UCSD-AML1 (cell line): Measurements from ENCODE around the gene PRIM1.
"Not testable (repeated sequence)": the region's sequence is repeated elsewhere in the genome, so short reads cannot be mapped to it uniquely, and the experiment has no call there.

Source experiments
- DNase-seq: peaks from one replicate; lab custom pipeline; 2025; ENCODE audit not compliant: unreplicated experiment; lab: John Stamatoyannopoulos, UW

The PRIM1 gene

GRCh38 chr12:56761812-56762211 lies 9.7 kb upstream of the PRIM1 start:
- no peak for DNase-seq

- no peak for DNase-seq
Observed at GRCh38 chr12:56760460-56760859, 8.3 kb upstream of the PRIM1 start.

GRCh38 chr12:56759263-56759908 lies 7.3 kb upstream of the PRIM1 start:
- no peak for DNase-seq

- no peak for DNase-seq
Observed at GRCh38 chr12:56758728-56759262, 6.7 kb upstream of the PRIM1 start.

DNA sequence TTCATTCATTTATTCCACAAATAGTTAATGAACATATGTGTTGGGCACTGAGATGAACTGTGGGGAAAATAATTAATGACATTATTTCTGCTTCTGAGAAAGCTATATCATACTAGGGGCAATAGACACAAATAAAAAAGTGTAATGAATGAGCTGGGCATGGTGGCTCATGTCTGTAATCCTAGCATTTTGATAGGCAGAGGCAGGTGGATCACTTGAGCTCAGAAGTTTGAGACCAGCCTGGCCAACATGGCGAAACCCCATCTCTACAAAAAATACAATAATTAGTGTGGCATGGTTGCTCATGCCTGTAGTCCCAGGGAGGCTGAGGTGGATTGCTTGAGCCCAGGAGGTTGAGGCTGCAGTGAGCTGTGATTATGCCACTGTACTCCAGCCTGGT lies 5.8 kb upstream of the PRIM1 start:
- not testable (repeated sequence) for DNase-seq

DNA sequence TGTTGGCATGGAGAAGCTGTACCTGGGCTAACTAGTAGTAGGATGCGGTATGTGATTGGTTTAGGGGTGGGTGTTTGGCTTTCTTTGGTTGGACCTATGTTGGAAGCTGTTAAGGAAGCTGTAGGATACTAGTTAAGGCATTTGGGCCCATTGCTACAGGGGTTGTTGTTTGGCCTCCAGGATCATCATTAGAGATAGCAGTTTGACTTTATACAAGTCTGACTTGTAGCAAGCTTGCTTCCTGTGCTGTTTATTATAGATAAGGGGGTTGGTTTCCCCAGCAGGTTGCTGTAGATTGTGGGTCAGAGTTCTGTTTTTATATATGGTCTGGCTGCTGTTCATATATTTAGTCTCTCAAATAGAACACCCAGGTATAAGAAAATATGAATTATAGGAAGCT lies 1.4 kb upstream of the PRIM1 start:
- no peak for DNase-seq

- DNase-seq: not testable (repeated sequence)
Observed at GRCh38 chr12:56750596-56750995, 1.5 kb downstream of the PRIM1 start.

DNA sequence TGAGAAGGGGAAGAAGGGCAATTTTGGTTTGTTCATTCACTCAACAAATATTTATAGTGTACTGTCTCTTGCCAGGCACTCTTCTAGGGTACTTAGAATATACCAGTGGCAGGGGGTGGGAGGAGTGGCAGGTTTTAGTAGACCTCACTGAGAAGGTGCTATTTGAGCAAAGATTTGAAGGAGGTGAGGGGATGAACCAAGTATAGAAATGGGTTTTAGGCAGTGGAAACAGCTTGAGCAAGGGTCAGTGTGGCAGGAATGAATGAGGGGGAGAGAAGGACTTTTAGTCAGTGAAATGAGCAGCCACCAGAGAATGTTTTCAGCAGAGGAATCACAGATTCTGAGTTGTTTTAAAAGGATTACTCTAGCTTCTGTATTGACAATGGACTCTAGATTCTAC lies 2.3 kb downstream of the PRIM1 start:
- DNase-seq: no peak

DNA sequence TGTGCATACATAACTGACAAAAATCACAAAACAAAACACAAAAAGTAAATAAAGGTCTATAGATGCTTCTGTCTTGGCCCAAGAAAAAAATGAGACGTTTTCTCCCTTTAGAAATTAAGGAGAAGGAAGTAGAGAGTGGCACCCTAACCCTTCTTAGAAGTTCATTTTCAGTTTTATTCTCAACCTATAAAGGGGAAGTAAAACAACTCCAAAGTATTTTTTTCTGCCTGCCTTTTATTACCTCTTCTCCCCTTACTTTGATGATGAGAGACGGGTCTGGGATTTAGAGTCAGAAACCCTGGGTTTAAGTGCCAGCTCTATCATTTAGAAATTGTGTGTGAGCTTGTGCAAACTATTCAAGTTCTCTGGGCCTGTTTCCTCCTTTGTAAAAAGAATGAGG lies 2.8 kb downstream of the PRIM1 start:
- DNase-seq: no peak

DNA sequence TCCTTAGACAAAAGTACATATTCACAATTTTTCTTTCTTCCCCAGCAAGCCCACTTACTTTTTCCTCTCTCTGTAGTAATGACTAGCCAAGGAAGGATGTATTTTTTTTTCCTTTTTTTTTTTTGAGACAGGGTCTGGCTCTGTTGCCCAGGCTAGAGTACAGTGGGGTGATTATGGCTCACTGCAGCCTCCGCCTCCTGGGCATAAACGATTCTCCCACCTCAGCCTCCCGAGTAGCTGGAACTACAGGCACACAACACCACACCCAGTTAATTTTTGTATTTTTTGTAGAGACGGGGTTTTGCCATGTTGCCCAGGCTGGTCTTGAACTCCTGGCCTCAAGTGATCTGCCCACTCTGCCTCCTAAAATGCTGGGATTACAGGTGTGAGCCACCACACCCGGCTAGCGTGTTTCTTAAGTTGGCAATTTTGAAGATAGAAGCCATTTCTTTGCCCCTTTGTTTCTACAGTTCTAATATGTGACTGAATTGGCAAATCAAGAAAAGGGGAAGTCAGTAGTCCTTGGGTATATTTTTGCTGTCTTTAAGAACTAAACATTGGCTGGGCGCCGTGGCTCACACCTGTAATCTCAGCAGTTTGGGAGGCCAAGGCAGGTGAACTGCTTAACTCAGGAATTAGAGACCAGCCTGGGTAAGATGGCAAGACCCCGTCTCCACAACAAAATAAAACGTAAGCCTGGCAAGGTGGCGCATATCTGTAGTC lies 23.8 kb downstream of the PRIM1 start:
- no peak for DNase-seq

DNA sequence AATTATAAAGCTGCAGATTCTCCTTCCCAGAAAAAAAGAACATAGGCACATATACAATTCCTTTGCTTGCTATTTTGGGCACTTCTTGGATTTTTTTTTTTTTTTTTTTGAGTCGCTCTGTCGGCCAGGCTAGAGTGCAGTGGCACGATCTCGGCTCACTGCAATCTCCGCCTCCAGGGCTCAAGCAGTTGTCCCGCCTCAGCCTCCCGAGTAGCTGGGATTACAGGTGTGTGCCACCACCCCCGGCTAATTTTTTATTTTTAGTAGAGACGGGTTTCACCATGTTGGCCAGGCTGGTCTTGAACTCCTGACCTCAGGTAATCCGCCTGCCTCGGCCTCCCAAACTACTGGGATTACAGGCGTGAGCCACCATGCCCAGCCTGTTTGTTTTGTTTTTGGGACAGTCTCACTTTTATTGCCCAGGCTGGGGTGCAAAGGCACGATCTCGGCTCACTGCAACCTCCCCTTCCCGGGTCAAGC lies 25.9 kb downstream of the PRIM1 start:
- not testable (repeated sequence) for DNase-seq

- no peak for DNase-seq
Observed at GRCh38 chr12:56725723-56726102, 26.4 kb downstream of the PRIM1 start.

- peak; percentile 98 for DNase-seq
Observed at GRCh38 chr12:56724972-56725722, 27.0 kb downstream of the PRIM1 start, which contains the start of gene NACA. TSS of gene NACA (minus strand) at chr12:56725299. CDS start at chr12:56724521, 778 bp downstream.

DNA sequence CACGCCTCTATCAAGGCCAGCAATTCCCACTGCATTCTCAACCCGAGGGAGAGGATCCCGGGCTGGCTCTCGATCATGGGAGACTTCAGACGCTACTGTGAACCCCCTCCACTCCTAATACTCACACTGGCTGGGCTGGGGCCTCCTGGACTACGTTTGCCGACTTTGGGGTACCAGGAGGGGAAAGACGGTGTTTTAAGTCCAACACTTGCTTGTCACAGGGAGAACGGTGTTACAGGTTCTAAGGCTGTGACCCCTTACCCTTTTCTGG lies 27.5 kb downstream of the PRIM1 start:
- no peak for DNase-seq

- DNase-seq: no peak
Observed at GRCh38 chr12:56723889-56724700, 28.0 kb downstream of the PRIM1 start.

GRCh38 chr12:56723352-56723751 lies 28.8 kb downstream of the PRIM1 start:
- no peak for DNase-seq

- no peak for DNase-seq
Observed at GRCh38 chr12:56722832-56723231, 29.3 kb downstream of the PRIM1 start.

DNA sequence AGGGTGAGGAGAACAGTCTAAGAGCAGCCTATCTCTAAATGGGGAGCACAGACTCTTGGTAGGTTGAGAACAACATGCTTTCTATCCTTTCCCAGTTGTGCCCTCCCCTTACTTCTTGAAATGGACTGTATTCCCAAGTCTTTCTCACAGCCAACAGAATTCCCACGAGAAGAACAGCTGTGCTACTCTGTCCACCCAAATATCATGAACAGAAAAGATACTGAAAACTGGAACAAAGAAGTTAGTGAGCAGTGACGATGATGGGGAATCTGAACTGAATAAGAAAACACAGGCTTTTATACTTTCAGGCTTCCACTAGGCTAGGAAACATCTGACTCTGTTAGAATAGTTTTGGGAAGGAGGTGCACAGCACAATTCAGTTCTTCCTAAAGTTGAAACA lies 30.4 kb downstream of the PRIM1 start:
- no peak for DNase-seq

DNA sequence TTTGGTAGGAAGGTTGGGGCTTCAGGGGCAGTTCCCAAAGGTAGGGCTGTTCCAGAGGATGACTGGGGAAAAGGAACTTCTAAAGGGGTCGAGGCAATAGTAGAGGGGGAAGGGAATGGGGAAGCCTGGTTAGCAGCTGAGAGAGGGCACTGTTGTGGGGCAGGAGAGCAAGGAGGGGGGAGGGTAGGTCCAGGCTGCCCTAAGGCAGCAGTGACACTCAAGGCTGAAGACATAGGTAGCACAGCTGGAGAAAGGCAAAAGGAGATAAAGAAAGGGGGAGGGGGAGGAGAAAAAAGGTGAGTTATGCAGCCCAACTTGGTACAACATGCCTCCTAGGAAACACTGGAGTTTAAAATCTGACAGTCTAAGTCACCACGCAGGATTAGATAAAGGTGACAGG lies 30.9 kb downstream of the PRIM1 start:
- DNase-seq: no peak

DNA sequence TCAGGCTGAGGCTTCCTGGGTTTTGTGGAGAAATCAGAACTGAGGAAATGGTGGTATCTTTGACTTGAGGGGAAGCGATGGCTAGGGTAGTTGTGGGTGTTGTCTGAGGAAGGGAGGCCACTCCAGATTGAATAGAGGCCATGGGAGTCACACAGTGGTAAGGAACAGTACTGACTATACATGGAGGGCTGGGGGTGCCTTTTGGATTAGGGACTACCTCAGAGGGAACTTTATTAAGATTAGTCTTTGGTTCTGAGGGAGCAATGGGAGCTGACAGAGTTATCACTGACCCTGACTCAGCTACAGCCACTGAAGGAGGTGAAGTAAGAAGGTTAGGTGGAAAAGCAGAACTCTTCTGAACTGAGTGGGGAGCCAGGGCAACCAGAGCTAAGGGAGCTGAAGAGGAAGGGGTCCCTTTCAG lies 31.4 kb downstream of the PRIM1 start:
- DNase-seq: no peak

DNA sequence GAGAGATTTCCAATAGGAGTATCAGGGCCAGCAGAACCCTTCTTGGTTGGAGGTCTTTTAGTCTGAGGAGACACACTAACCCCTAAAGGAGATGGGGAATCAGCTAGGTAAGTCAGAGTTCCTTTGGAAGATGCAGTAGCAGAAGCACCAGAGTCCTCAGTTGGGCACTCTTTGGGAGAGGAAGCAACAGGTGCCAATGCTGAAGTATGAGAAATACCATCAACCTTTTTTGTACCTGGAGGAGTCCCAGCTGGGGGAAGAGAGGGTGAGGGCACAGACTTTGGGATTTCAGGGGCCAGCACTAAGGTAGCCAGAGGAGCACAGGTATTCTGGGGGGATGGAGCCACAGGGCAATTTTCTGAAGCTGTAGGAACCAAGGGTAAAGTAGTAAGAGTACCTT lies 33.1 kb downstream of the PRIM1 start:
- no peak for DNase-seq
